Measurements from ENCODE around the gene BCKDHA.

DNA sequence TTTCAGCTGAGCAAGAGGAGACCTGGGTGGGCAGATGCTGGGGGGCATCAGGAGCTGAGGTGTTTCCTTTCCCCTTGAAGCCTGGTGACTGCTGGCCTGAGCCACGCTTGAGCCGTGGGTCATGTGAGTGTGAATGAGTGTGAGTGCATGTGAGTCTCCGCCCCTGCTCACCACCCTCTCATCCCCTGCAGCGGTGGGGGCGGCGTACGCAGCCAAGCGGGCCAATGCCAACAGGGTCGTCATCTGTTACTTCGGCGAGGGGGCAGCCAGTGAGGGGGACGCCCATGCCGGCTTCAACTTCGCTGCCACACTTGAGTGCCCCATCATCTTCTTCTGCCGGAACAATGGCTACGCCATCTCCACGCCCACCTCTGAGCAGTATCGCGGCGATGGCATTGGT, 24.4 kb downstream of the BCKDHA start:
- TF ChIP-seq, protein P1, sequence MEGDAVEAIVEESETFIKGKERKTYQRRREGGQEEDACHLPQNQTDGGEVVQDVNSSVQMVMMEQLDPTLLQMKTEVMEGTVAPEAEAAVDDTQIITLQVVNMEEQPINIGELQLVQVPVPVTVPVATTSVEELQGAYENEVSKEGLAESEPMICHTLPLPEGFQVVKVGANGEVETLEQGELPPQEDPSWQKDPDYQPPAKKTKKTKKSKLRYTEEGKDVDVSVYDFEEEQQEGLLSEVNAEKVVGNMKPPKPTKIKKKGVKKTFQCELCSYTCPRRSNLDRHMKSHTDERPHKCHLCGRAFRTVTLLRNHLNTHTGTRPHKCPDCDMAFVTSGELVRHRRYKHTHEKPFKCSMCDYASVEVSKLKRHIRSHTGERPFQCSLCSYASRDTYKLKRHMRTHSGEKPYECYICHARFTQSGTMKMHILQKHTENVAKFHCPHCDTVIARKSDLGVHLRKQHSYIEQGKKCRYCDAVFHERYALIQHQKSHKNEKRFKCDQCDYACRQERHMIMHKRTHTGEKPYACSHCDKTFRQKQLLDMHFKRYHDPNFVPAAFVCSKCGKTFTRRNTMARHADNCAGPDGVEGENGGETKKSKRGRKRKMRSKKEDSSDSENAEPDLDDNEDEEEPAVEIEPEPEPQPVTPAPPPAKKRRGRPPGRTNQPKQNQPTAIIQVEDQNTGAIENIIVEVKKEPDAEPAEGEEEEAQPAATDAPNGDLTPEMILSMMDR (conservative IDR thresholded peaks at IDR 0.05 in 1 of 2, IDR thresholded peaks at IDR 0.05 in 1 of 2; ENCODE audit: low read depth in 1 of 2, low read length in 2 of 2): no peak
- no peak for TF ChIP-seq EZH2 (IDR thresholded peaks at IDR 0.05; ENCODE audit: low read length, missing control alignments)
